Ishikawa (cell line): ENCODE results near the gene MYLIP.
A peak's percentile ranks its signal among the peaks of the same experiment; 100 is the strongest.

ENCODE experiments used
- EGR1 ChIP-seq: IDR thresholded peaks from 2 replicates; pipeline ENCODE4 v1.6.1; 2012
- EP300 ChIP-seq: IDR thresholded peaks from 2 replicates; pipeline ENCODE4 v1.6.1; 2012; ENCODE audit warnings: borderline replicate concordance
- MAX ChIP-seq: IDR thresholded peaks from 2 replicates; pipeline ENCODE4 v1.6.1; 2012
- RAD21 ChIP-seq: IDR thresholded peaks from 2 replicates; pipeline ENCODE4 v1.6.1; 2012; ENCODE audit warnings: low read depth
- REST ChIP-seq: IDR thresholded peaks from 2 replicates; pipeline ENCODE4 v1.6.1; 2012; ENCODE audit warnings: low read depth, mild to moderate bottlenecking
- TEAD4 ChIP-seq: IDR thresholded peaks from 2 replicates; pipeline ENCODE4 v1.6.1; 2012
- YY1 ChIP-seq: IDR thresholded peaks from 2 replicates; pipeline ENCODE4 v1.6.1; 2012; ENCODE audit warnings: low read depth
- ZBTB7A ChIP-seq: IDR thresholded peaks from 2 replicates; pipeline ENCODE4 v1.6.1; 2012; ENCODE audit warnings: low read depth

GRCh38 chr6:16184129-16184528 lies 55.2 kb downstream of the MYLIP start:
- TF ChIP-seq TEAD4 (no peak), RAD21 (peak; percentile 36; the same call in 1 of the 2 replicates), EP300 (no peak), REST (no peak), ZBTB7A (no peak), YY1 (no peak), MAX (no peak), EGR1 (no peak)
